Activated CD4-positive, alpha-beta T cell treated with anti-CD3 and anti-CD28 coated beads for 24 hours (primary cell): ENCODE measurements around the gene MYO1A.

Experiments used
- DNase-seq, 2 donors: peaks; one replicate each; pipeline ENCODE4 v3.0.0-alpha.2; 2020; ENCODE audit warnings: low read depth in 2 of 2

The MYO1A gene

GRCh38 chr12:57012600-57013465 lies 37.1 kb downstream of the MYO1A start:
- DNase-seq, result no peak

GRCh38 chr12:57011438-57012424 lies 38.2 kb downstream of the MYO1A start:
- no peak for DNase-seq

- DNase-seq, result no peak
Measured at GRCh38 chr12:57010627-57011247, 39.2 kb downstream of the MYO1A start.

DNA sequence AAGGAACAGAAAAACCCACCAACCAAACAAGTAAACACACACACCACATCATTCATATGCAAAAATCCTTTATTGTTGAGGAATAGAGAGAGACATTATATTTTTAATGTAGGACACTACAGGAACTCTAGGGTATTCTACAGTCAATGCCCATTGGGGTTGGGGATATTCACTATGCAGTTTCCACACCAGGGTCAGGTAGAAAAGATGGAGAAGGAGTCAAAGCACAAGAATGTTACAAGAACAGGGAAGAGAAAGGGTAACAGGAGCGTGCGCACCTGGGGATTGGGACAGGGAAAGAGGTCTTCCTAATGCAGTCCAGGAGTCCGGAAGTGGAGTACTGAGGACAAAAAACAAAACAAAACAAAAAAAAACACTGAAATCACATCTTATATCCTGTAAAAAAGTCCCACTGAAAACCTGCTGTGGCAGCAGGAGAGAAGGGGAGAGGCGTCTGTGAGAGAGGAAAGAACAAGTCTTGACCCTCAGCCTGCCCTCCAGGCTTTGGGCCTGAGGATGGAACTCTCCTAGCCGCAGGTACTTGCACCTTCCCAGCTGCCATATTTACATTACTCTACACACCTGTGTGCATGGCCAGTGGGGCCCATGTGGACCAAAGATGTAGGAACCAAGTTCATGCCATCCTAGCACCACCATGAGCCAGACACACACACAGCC lies 39.8 kb downstream of the MYO1A start:
- no peak for DNase-seq

DNA sequence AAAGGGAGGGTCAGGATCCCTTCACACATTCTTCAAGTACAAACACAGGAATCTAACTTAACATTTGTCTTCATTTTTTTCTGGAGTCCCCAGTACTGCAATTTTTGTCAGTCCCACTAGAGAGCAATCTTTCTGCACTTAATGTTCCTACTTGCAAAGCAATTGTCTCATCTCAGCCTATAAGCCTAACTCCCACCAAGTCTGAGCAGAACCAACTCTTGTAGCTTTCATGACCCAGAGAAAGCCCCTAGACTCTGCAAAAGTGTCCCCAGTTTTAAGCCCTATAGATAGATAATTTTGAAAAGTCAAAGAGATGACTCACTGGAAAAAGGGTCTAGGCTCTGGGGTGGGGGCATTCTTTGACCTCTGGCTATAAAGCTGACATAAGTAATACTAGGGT lies 41.8 kb downstream of the MYO1A start:
- DNase-seq, result no peak

GRCh38 chr12:57006809-57007475 lies 43.0 kb downstream of the MYO1A start:
- DNase-seq, result no peak

GRCh38 chr12:57005980-57006808 lies 43.7 kb downstream of the MYO1A start, which contains the start of gene ZBTB39:
ZBTB39 (minus strand) TSS chr12:57006546; CDS start chr12:57004917, 1,629 bp downstream.
- DNase-seq, result peak in 1 of 2 donors; percentile 42

DNA sequence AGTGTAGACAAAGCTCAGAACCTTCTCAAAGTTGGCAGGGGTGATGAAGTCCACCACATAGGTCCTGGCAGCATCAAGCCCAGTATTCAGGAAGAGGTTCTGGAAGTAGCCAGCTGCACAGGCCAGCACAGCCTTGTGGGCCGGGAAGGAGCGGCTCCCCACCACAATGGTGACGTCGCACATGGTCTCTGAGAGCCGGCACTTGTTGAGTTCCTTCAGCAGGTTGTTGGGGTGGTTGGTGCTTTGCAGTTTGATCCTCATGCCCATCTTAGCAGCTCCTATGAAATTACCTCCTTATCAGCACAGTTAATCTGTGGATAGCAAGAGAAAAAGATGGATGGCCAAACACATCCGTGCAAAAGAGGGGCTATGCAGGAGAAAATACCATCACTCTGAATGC lies 45.3 kb downstream of the MYO1A start:
- DNase-seq, result no peak

- DNase-seq, result no peak
Measured at GRCh38 chr12:57003395-57003794, 46.5 kb downstream of the MYO1A start.

DNA sequence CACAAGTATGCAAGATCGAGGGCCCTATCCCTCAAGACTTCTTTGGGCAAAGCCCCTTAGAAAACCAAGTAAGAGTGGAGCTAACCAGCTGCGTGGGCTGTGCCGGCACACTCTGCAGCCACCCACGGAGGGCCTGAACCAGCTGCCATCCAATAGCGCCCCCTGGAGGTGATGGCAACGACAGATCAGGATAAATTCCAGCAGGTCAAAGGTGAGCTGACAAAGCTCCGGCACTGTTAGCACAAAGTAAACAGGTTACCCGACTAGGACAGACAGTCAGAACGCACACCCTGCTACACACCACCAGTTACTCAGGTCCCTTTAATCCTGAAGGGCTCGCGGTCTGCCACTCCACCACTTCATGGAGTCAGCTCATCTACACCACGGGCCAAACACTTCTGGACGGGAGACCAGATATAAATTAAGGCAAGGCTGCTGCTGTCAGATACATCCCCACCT lies 48.5 kb downstream of the MYO1A start:
- DNase-seq, result peak; percentile 62 to 67

DNA sequence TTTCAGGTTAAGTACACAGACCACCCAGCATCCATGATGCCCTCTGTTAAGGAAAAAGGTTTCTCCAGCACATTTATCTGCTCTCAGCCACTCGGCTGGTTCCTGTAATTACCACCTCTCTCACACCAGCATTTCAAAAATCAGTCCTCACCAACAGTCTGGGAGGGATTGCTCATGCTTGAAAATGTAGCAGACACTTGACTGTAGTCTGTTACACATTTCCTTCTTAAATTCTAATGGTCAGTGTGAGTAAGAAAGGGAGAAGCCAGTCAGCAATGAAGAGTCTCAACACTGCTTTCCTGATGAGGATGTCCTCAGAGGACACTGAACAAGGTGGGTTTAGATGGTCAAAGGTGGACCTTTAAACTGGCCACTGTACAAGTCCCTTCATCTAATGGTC lies 49.5 kb downstream of the MYO1A start:
- DNase-seq, result no peak

DNA sequence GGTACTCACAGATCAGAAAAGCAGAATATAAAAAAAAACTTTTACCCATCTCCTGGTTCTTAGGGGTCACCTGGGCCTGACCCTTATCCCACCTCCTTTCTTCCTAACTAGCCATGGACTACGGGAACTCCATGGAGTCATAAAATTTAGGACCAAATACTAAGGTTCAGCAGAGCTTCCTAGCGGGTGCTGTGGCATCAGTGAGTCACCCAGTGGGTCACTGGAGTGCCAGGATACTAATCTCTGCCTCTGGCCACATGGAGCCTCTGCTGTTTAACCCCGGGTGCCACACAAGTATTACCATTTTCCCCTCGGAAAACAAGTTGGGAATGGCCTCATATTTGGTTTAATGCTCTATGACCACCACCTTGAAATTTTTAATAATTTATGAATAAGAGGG lies 50.5 kb downstream of the MYO1A start:
- DNase-seq, result no peak

DNA sequence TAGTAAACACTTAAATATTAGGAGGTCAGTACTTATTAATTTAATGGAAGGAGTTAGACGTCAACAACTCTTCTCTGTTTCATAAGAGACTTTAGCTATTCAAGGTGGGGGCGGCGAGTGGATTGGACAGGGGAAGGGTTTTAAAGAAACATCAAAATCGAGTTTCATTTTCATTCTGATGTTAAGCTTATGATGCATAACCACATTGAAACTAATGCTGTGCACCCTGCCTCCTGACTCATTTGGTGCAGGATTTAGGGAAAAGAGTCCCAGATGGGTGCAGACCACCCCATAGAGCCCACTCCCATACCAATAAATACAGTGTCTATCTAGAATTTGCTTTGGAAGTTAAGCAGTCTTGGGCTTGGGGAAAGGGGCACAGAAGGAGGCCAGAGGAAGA lies 50.9 kb downstream of the MYO1A start:
- DNase-seq, result peak; percentile 34 to 45

DNA sequence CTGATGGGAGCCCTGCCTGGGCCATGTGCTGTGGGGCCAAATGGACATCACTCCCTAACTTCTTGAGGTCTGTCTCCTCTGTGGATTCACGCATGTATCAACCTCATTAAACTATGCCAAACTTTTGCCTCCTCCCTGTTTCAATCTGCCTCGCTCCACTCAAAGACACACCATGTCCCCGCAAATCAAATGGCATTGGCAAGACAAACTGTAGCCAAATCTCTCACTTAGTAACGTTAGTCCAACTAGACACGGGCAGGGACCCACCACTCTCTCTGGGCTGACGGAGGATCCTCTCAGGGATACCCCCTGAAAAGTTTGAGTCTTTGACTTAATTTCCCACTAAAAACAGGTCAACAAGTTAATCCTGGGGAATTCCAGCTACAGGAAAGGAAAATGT lies 51.6 kb downstream of the MYO1A start:
- no peak for DNase-seq

DNA sequence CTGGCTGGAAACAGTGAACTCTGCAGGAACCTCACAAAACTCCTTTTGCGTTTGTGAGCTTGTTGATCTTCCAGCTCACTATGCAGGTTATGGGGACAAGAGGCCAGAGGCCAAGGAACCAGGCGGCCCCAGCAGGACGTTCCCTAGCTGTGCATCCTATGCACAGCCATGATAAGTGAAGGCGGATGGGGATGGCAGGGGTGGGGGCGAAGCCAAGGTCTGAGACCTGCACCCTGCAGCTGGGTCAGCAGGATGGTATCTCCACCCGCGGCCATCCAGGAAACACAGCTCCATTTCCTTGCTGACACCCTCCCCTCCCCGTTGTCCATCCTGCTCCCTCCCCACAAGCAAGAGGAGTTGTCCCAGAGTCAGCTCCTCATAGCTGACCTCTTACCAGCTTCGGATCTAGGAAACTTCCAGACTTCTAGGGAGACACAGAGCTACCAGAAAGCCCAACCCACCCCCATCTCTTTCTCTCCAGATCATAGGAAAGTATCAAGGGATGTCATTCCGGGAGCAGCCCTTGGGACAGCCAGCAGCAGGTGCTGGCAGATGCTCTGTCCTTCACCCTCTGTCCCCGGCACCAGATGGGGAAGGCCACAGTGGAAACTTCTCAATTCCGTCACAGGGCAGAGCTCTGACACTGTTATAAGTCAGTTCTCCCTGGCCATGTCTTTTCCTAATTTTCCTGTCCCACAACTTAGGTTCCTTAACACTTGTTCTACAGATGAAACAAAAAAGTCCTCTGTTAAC lies 53.0 kb downstream of the MYO1A start:
- no peak for DNase-seq

GRCh38 chr12:56995930-56996496 lies 53.9 kb downstream of the MYO1A start:
- DNase-seq, result no peak

- no peak for DNase-seq
Measured at GRCh38 chr12:56995201-56995929, 54.6 kb downstream of the MYO1A start.

DNA sequence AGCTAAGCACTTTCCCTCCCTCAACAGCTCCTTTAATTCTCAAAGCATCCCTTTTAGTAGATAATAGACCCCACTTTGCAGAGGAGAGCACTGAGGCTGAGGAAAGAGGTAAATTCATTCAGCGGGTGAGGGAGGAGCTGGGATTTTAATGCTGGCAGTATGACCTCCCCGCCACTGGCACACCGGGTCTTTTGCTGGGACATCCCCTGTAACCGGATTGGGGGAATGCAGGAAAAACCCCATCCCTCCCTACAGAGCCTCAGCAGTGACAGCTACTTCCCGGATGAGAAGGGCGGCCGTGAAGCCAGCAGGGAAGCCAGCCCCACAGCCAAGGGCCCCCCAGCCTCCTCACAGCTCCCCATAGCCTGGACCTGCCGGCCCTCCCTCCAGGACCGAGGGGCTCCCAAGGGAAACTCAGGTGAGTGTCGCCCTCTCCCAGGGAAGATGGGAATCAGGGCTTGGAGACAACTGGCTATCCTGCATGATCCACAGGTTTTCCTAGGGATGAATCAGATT lies 55.6 kb downstream of the MYO1A start:
- DNase-seq, result no peak
